ENCODE measurements around the gene KCNH2. TPM values are rescaled to one million over a fixed set of nuclear protein-coding genes. Genes with fewer than 3 reads are reported as not detected.

KCNH2 gene
- total and polyA plus RNA-seq, 2 of the 13 experiments (the other 11 are each of a cell fraction or from before 2014, with no cell fraction given) = 0.09 to 0.11 TPM

GRCh38 chr7:151012031-151012692 lies 34.0 kb upstream of the KCNH2 start (continued):
- TF ChIP-seq EEA1 (CRISPR knock-in tag; IDR thresholded peaks at IDR 0.05; ENCODE audit: borderline replicate concordance) = no peak
- TF ChIP-seq ZNF639 (CRISPR knock-in tag; conservative IDR thresholded peaks at IDR 0.05) = no peak
- no peak for TF ChIP-seq ZNF253 (CRISPR knock-in tag; IDR thresholded peaks at IDR 0.05; ENCODE audit: borderline replicate concordance)
- 0 out of 2 replicates have a peak, but pooled peaks have one; percentile 43 for TF ChIP-seq ZNF891 (CRISPR knock-in tag; IDR thresholded peaks at IDR 0.05)
- no peak for TF ChIP-seq PAWR (CRISPR knock-in tag; IDR thresholded peaks at IDR 0.05; ENCODE audit: borderline replicate concordance)
- no peak for TF ChIP-seq ZBTB34 (CRISPR knock-in tag; IDR thresholded peaks at IDR 0.05)
- no peak for TF ChIP-seq PCBP2 (optimal IDR thresholded peaks at IDR 0.05; ENCODE audit: low read depth, low read length, poor library complexity, severe bottlenecking)
- TF ChIP-seq ZNF792 (CRISPR knock-in tag; IDR thresholded peaks at IDR 0.05) = no peak
- TF ChIP-seq TEAD2 (CRISPR knock-in tag; IDR thresholded peaks at IDR 0.05) = no peak
- no peak for TF ChIP-seq ELK4 (CRISPR knock-in tag; IDR thresholded peaks at IDR 0.05; ENCODE audit: borderline replicate concordance)
- no peak for TF ChIP-seq FUBP1 (CRISPR knock-in tag; IDR thresholded peaks at IDR 0.05; ENCODE audit: borderline replicate concordance)
- peak; percentile 41; the same call in 1 of the 2 replicates for TF ChIP-seq RARA (CRISPR knock-in tag; IDR thresholded peaks at IDR 0.05)
- no peak for TF ChIP-seq SMAD1 (CRISPR knock-in tag; IDR thresholded peaks at IDR 0.05; ENCODE audit: borderline replicate concordance, low read depth)
- TF ChIP-seq DZIP1 (CRISPR knock-in tag; IDR thresholded peaks at IDR 0.05) = no peak
- no peak for TF ChIP-seq ZFP90 (CRISPR knock-in tag; IDR thresholded peaks at IDR 0.05; ENCODE audit: borderline replicate concordance)
- 0 out of 2 replicates have a peak, but pooled peaks have one; percentile 22 for TF ChIP-seq ZNF441 (CRISPR knock-in tag; IDR thresholded peaks at IDR 0.05; ENCODE audit: borderline replicate concordance)
- TF ChIP-seq ZC3H13 (CRISPR knock-in tag; IDR thresholded peaks at IDR 0.05) = no peak
- TF ChIP-seq SRF (IDR thresholded peaks at IDR 0.05; ENCODE audit: low read depth, low read length) = no peak
- no peak for TF ChIP-seq KDM1A (CRISPR knock-in tag; IDR thresholded peaks at IDR 0.05)
- 0 out of 2 replicates have a peak, but pooled peaks have one; percentile 46 for TF ChIP-seq SMYD3 (CRISPR knock-in tag; IDR thresholded peaks at IDR 0.05)

Data from HepG2 (cell line).